ENCODE results near the gene NBEA. TPM values are rescaled to one million over a fixed set of nuclear protein-coding genes. Genes with fewer than 3 reads are reported as not detected.
A peak's percentile ranks its signal among the peaks of the same experiment; 100 is the strongest.

Gene NBEA
- total RNA-seq, 6 experiments from 2014 or later: 5.6 to 9.6 (median 6.9) TPM

GRCh38 chr13:35681685-35682084, 739.6 kb downstream of the NBEA start:
- H3K27me3 Mint-ChIP-seq (ENCODE audit: insufficient read depth): no peaks in the 10 kb centered on the region; the same call in 1 of the 2 replicates
- TF ChIP-seq, protein P1, sequence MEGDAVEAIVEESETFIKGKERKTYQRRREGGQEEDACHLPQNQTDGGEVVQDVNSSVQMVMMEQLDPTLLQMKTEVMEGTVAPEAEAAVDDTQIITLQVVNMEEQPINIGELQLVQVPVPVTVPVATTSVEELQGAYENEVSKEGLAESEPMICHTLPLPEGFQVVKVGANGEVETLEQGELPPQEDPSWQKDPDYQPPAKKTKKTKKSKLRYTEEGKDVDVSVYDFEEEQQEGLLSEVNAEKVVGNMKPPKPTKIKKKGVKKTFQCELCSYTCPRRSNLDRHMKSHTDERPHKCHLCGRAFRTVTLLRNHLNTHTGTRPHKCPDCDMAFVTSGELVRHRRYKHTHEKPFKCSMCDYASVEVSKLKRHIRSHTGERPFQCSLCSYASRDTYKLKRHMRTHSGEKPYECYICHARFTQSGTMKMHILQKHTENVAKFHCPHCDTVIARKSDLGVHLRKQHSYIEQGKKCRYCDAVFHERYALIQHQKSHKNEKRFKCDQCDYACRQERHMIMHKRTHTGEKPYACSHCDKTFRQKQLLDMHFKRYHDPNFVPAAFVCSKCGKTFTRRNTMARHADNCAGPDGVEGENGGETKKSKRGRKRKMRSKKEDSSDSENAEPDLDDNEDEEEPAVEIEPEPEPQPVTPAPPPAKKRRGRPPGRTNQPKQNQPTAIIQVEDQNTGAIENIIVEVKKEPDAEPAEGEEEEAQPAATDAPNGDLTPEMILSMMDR (IDR thresholded peaks at IDR 0.05): no peak
- H3K36me3 Mint-ChIP-seq (ENCODE audit: low read depth): peaks cover 4% of the 10 kb centered on the region; the same call in 1 of the 2 replicates
- H3K4me1 Mint-ChIP-seq (ENCODE audit: low read depth): no peaks in the 10 kb centered on the region
- no peak for DNase-seq
- H3K27ac Mint-ChIP-seq: no peak overlapping the region
- no peak overlapping the region for H3K4me3 Mint-ChIP-seq
- no peaks in the 10 kb centered on the region for H3K9me3 Mint-ChIP-seq

DNA sequence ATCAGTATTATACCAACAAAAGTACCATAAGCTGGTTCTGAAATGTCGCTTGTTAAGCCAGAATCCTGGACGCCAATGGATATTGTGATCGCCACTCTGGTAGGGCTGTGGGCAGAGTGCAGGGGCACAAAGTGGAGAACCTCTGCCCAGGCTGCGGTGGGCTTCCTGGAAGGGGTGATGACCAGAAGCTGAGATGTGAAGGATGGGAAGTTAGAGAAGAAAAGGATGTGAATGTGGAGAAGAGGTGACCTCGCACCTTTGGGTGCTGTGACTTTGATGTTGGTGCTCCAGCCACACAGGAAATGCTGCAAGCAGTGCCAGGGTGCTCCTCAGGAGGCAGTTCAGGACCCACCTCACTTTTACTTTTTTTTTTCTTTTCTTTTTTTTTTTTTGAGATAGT, 742.4 kb downstream of the NBEA start:
- H3K36me3 Mint-ChIP-seq (ENCODE audit: low read depth): no peaks in the 10 kb centered on the region
- H3K27me3 Mint-ChIP-seq (ENCODE audit: insufficient read depth): peaks cover 3% of the 10 kb centered on the region
- TF ChIP-seq, protein P1 (IDR thresholded peaks at IDR 0.05): no peak
- H3K9me3 Mint-ChIP-seq: no peaks in the 10 kb centered on the region
- no peak overlapping the region for H3K27ac Mint-ChIP-seq
- H3K4me1 Mint-ChIP-seq (ENCODE audit: low read depth): no peaks in the 10 kb centered on the region
- no peak for DNase-seq
- no peak overlapping the region for H3K4me3 Mint-ChIP-seq

GRCh38 chr13:35687336-35687735, 745.3 kb downstream of the NBEA start:
- Mint-ChIP-seq H3K4me1 (ENCODE audit: low read depth) (peaks cover 8% of the 10 kb centered on the region), H3K27ac (no peak overlapping the region), H3K36me3 (ENCODE audit: low read depth) (no peaks in the 10 kb centered on the region), H3K27me3 (ENCODE audit: insufficient read depth) (peaks cover 3% of the 10 kb centered on the region; the same call in 1 of the 2 replicates), H3K9me3 (no peaks in the 10 kb centered on the region), H3K4me3 (no peak overlapping the region)
- TF ChIP-seq, protein P1 (IDR thresholded peaks at IDR 0.05): no peak
- no peak for DNase-seq

DNA sequence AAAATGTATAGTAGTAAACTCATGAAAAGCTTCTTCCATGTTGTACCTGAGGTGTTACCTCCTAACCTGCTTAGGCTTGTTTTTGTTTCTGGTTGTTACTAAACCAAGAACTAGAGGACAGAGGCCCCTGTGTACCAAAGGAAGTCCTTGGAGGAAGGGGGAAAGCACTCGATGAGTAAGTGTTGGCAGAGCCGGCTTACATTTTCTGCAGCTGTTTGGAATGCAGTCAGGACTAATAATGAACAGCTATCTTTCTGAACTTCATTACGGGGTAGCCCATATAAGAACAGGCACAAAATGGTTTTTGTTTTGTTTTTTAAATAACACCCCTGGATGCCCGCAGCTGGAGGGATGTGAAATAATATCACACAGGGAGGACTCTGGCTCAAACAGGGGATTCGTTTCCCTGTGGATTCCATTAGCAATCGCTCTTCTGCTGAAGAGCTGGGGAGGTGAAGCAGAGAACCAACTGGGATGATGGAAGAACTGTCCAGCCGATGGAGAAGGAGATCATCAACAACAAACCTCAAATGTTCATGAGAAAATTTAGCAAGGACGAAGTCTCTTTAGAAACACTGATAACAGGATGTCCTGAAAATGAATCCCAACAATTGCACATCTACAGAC, 748.6 kb downstream of the NBEA start:
- Mint-ChIP-seq H3K27me3 (ENCODE audit: insufficient read depth) (peaks cover 3% of the 10 kb centered on the region), H3K4me1 (ENCODE audit: low read depth) (peaks cover 16% of the 10 kb centered on the region), H3K27ac (peak overlapping the region; percentile 1; the same call in 1 of the 2 replicates), H3K36me3 (ENCODE audit: low read depth) (no peaks in the 10 kb centered on the region), H3K9me3 (no peaks in the 10 kb centered on the region), H3K4me3 (peak overlapping the region; percentile 63)
- DNase-seq: no peak
- TF ChIP-seq, protein P1 (IDR thresholded peaks at IDR 0.05): no peak

GRCh38 chr13:35693134-35693784, 751.2 kb downstream of the NBEA start:
- Mint-ChIP-seq H3K9me3 (no peaks in the 10 kb centered on the region), H3K27ac (no peak overlapping the region), H3K4me1 (ENCODE audit: low read depth) (peaks cover 33% of the 10 kb centered on the region), H3K27me3 (ENCODE audit: insufficient read depth) (peaks cover 3% of the 10 kb centered on the region), H3K36me3 (ENCODE audit: low read depth) (no peaks in the 10 kb centered on the region), H3K4me3 (no peak overlapping the region)
- TF ChIP-seq, protein P1 (IDR thresholded peaks at IDR 0.05): no peak
- no peak for DNase-seq

All from HFFc6 (cell line).